Mesothelial cell of epicardium (in vitro differentiated cells): ENCODE results near the gene ARMC2. TPM values are rescaled to one million over a fixed set of nuclear protein-coding genes. Genes with fewer than 3 reads are reported as not detected.
A peak's percentile ranks its signal among the peaks of the same experiment; 100 is the strongest.

Experiments used
- DNase-seq, 2 experiments: peaks; one replicate each; pipeline ENCODE4 v3.0.0; 2021; ENCODE audit warnings: low spot score in 2 of 2; ENCODE audit not compliant: unreplicated experiment in 2 of 2
- H3K27ac Mint-ChIP-seq: 2 replicates; pipeline ENCODE4 v1.8.0; 2021; ENCODE audit warnings: mixed read lengths
- H3K27me3 Mint-ChIP-seq: 2 replicates; pipeline ENCODE4 v1.8.0; 2021; ENCODE audit warnings: low read depth, mixed read lengths
- H3K36me3 Mint-ChIP-seq: 2 replicates; pipeline ENCODE4 v1.8.0; 2021; ENCODE audit warnings: mixed read lengths
- H3K4me1 Mint-ChIP-seq: 2 replicates; pipeline ENCODE4 v1.8.0; 2021; ENCODE audit warnings: mixed read lengths
- H3K4me3 Mint-ChIP-seq: 2 replicates; pipeline ENCODE4 v1.8.0; 2021; ENCODE audit warnings: mild to moderate bottlenecking, moderate library complexity, mixed read lengths
- H3K9me3 Mint-ChIP-seq: 2 replicates; pipeline ENCODE4 v1.8.0; 2021; ENCODE audit warnings: mixed read lengths
- CTCF ChIP-seq: fragments of 200-600 bp; sonication (generic); IDR thresholded peaks from one replicate; pipeline ENCODE4 v1.5.0; 2021; ENCODE audit warnings: antibody characterized with exemption; ENCODE audit not compliant: unreplicated experiment
- total RNA-seq: library from RNA; stranded (reverse); gene quantifications from 3 replicates; pipeline ENCODE4 v1.2.1, GENCODE V29; 2021

ARMC2 gene
- total RNA-seq, 1 donor from 2014 or later, result 16.5 TPM

GRCh38 chr6:109007521-109007920 is 159.3 kb downstream of the ARMC2 start:
- DNase-seq, result no peak
- Mint-ChIP-seq H3K36me3 (no peaks in the 10 kb centered on the region), H3K4me1 (peaks cover 43% of the 10 kb centered on the region), H3K9me3 (no peaks in the 10 kb centered on the region), H3K27ac (peak overlapping the region; percentile 85), H3K4me3 (peak overlapping the region; percentile 87), H3K27me3 (no peaks in the 10 kb centered on the region)
- TF ChIP-seq CTCF, result no peak

GRCh38 chr6:109008054-109008453 is 159.8 kb downstream of the ARMC2 start:
- no peak for TF ChIP-seq CTCF
- H3K4me1 Mint-ChIP-seq, result peaks cover 43% of the 10 kb centered on the region
- peak overlapping the region; percentile 85 for H3K27ac Mint-ChIP-seq
- no peak for DNase-seq
- no peaks in the 10 kb centered on the region for H3K27me3 Mint-ChIP-seq
- H3K36me3 Mint-ChIP-seq, result no peaks in the 10 kb centered on the region
- H3K4me3 Mint-ChIP-seq, result peak overlapping the region; percentile 87
- H3K9me3 Mint-ChIP-seq, result no peaks in the 10 kb centered on the region

- Mint-ChIP-seq H3K27ac (peak overlapping the region; percentile 94), H3K4me3 (peak overlapping the region; percentile 87), H3K9me3 (no peaks in the 10 kb centered on the region), H3K36me3 (no peaks in the 10 kb centered on the region), H3K4me1 (peaks cover 48% of the 10 kb centered on the region), H3K27me3 (no peaks in the 10 kb centered on the region)
- DNase-seq, result peak in 1 of 2 experiments; percentile 69
- no peak for TF ChIP-seq CTCF
These were observed 160.5 kb downstream of the ARMC2 start for GRCh38 chr6:109008537-109009235.

- H3K27ac Mint-ChIP-seq, result peak overlapping the region; percentile 98
- TF ChIP-seq CTCF, result no peak
- H3K9me3 Mint-ChIP-seq, result no peaks in the 10 kb centered on the region
- H3K4me1 Mint-ChIP-seq, result peaks cover 49% of the 10 kb centered on the region
- H3K27me3 Mint-ChIP-seq, result no peaks in the 10 kb centered on the region
- DNase-seq, result peak; percentile 91 to 94
- H3K4me3 Mint-ChIP-seq, result peak overlapping the region; percentile 95
- H3K36me3 Mint-ChIP-seq, result no peaks in the 10 kb centered on the region
These were observed 161.2 kb downstream of the ARMC2 start for GRCh38 chr6:109009236-109009961.

- Mint-ChIP-seq H3K4me1 (peaks cover 52% of the 10 kb centered on the region), H3K4me3 (peak overlapping the region; percentile 95), H3K27me3 (no peaks in the 10 kb centered on the region), H3K27ac (peak overlapping the region; percentile 98), H3K9me3 (no peaks in the 10 kb centered on the region), H3K36me3 (no peaks in the 10 kb centered on the region)
- TF ChIP-seq CTCF, result no peak
- DNase-seq, result no peak
These were observed 161.9 kb downstream of the ARMC2 start for GRCh38 chr6:109009962-109010704.
